Activated T-cell treated with anti-CD3 and anti-CD28 coated beads, Interleukin-2, amount 50 U/mL, for 4 hours (primary cell): Measurements from ENCODE around the gene SYDE1. TPM values are rescaled to one million over a fixed set of nuclear protein-coding genes. Genes with fewer than 3 reads are reported as not detected.

Experiments used
- ATAC-seq, 2 donors: fragments of 200-7000 bp; cut with Tn5 transposase; one replicate each; pipeline ENCODE4 v1.10.0; 2021
- DNase-seq: peaks from one replicate; pipeline ENCODE4 v3.0.0-alpha.2; 2020
- H3K27me3 Mint-ChIP-seq: one replicate; pipeline ENCODE4 v1.8.0; 2021; ENCODE audit warnings: low read depth, mixed read lengths
- H3K36me3 Mint-ChIP-seq: one replicate; pipeline ENCODE4 v1.8.0; 2022; ENCODE audit warnings: mixed read lengths; ENCODE audit not compliant: insufficient read depth
- H3K4me1 Mint-ChIP-seq: one replicate; pipeline ENCODE4 v1.8.0; 2021; ENCODE audit warnings: low read depth, mixed read lengths
- H3K4me3 Mint-ChIP-seq: one replicate; pipeline ENCODE4 v1.8.0; 2021; ENCODE audit warnings: mild to moderate bottlenecking, moderate library complexity, mixed read lengths
- H3K9me3 Mint-ChIP-seq: one replicate; pipeline ENCODE4 v1.8.0; 2021; ENCODE audit warnings: mixed read lengths
- total RNA-seq, 3 donors: library from RNA; stranded (reverse); gene quantifications; one replicate each; pipeline ENCODE4 v1.2.1, GENCODE V29; 2021

The SYDE1 gene
- total RNA-seq, 3 donors from 2014 or later = 0.49 to 0.76 (median 0.63) TPM

DNA sequence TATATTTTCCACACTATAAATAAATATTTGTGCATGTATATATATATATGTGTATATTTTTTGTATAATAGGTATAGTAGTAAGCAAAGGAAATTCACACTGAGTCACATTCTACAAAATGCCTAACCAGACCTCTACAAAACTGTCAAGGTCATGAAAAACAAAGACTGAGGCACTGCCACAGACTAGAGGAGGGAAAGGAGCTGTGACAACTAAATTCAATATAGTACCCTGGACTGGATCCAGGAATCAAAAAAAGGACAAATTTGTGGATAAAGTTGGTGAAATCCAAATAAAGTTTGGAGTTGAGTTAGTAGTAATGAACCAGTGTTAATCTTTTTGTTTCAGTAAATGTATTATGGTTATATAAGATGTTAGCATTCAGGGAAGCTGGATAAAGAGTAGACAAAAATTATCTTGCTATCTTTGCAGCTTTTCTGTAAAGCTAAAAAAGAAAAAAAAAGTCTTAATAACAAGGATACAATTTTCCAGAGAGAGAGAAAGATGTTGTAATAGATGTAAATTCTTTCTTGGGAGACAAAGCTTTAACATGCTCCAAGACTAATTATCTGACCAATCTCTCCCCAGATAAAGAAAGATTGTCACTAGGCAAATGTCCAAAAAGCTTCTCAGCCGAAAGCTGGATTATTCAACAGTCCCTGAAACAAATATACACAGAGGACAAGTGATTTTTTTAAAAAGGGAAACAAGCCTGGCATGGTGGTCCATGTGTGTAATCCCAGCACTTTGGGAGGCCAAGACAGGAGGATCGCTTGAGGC is 19.1 kb downstream of the SYDE1 start:
- peaks cover 34% of the 10 kb centered on the region for H3K4me1 Mint-ChIP-seq
- peaks cover 3% of the 10 kb centered on the region for H3K36me3 Mint-ChIP-seq
- H3K9me3 Mint-ChIP-seq = no peaks in the 10 kb centered on the region
- H3K4me3 Mint-ChIP-seq = no peak overlapping the region
- ATAC-seq (no peak), DNase-seq (no peak)
- H3K27me3 Mint-ChIP-seq = peaks cover 6% of the 10 kb centered on the region

DNA sequence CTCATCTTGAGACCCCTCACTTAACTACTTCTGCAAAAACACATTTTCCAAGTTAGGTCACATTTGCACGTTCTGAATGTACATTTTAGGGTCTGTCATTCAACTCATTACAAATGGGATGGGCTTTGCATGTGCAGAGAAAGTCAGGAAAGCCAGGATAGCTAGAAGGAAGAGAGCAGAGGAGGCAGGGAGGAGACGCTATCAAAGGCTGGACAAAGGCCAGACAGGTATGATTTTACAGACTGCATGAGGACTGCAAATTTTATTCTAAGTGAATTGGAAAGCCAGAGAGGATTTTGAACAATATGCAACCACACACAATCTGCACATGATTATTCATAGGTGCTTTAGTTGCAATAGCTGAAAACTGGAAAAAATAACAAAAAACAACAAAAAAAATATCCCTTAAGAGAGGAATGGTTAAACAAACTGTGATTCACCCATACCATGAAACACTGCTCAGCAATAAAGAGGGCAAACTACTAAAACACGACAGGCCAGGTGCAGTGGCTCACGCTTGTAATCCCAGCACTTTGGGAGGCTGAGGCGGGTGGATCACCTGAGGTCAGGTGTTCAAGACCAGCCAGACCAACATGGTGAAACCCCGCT is 21.1 kb downstream of the SYDE1 start:
- H3K4me3 Mint-ChIP-seq = no peak overlapping the region
- peaks cover 8% of the 10 kb centered on the region for H3K27me3 Mint-ChIP-seq
- no peaks in the 10 kb centered on the region for H3K36me3 Mint-ChIP-seq
- DNase-seq = no peak
- peaks cover 32% of the 10 kb centered on the region for H3K4me1 Mint-ChIP-seq
- H3K9me3 Mint-ChIP-seq = no peaks in the 10 kb centered on the region
- no peak for ATAC-seq

DNA sequence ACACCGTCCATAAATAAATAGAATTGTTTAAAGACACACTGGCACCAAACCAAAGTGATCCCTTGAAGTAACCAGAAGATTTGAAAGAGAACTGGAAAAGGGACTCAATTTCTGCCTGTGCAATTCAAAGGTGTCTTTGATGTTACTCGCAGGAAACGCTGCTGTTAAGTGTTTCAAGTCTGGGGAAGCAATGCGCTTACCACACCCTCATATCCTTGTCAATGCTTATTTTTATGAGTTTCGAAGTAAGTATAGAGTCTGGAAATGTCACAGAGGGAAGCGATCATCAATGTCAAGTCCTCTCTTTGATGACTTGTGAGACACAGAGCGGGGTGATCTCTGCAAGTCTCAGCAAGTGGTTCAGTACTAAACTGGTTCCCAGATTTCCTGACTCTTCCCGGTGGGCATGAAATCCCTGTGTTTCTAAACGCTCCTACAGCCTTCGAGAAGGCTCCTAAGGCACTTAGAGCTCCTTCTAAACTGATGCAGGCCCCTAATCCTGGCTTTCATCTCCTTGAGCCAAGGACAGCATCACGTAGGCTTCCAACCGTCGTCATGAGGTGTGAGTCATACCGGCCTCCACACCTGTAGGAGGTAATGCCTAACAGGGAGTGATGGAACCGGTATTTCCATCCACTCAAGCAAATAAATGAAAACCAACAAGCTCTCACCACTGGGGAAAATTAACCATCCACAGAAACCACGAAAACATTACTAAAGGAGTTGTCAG is 22.8 kb downstream of the SYDE1 start:
- DNase-seq (peak; percentile 56), ATAC-seq (no peak)
- Mint-ChIP-seq H3K4me1 (peaks cover 23% of the 10 kb centered on the region), H3K27me3 (peaks cover 8% of the 10 kb centered on the region), H3K4me3 (peak overlapping the region; percentile 19), H3K9me3 (no peaks in the 10 kb centered on the region), H3K36me3 (no peaks in the 10 kb centered on the region)

DNA sequence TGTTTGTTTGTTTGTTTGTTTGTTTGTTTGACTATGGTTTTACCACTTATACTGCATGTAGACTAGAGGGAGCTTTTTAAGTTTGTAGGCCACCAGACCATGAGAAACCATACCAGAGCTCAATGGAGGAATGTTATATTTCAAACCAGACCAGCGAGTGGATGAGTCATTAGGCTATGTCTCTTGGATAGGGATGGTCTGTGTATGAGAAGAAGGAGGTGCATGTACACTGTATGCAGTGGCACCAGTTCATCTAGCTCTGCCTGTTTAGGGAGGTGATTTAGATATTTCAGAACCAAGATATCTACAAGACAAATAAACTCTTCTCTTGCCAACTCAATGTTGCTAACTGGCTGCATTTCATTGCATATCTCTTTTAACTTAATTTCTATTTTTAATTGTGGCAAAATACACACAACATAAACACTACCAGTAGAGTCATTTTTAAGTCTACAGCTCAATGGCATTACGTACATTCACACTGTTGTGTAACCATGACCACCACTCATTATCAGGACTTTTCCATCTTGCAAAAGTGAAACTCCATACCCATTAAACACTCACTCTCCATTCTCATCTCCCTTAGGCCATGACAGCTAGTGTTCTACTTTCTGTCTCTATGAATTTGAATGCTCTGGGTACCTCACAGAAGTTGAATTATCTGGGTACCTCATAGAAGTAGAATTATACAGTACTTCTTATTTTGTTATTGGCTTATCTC is 29.2 kb downstream of the SYDE1 start:
- DNase-seq (no peak), ATAC-seq (no peak)
- H3K4me3 Mint-ChIP-seq = no peak overlapping the region
- H3K27me3 Mint-ChIP-seq = peaks cover 3% of the 10 kb centered on the region
- no peaks in the 10 kb centered on the region for H3K36me3 Mint-ChIP-seq
- H3K4me1 Mint-ChIP-seq = no peaks in the 10 kb centered on the region
- H3K9me3 Mint-ChIP-seq = peaks cover 10% of the 10 kb centered on the region

DNA sequence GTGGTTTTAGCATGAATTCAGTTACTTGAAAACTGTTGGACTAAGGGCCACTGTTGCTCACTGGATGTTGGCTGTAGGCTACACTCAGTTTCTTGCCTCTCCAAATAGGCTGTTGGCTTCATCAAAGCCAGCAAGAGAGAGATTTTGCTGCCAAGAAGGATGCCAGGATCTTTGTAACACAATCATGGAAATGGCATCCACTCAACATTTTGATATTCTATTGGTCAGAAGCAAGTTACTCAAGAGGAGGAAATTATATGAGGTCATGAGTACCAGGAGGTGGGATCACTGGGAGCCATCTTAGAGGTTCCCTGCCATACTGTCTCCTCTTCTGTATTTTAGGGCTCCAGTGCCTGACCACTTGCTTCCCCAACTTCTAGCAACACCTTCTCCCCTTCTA is 30.6 kb downstream of the SYDE1 start:
- H3K27me3 Mint-ChIP-seq = peaks cover 2% of the 10 kb centered on the region
- H3K4me1 Mint-ChIP-seq = no peaks in the 10 kb centered on the region
- peaks cover 10% of the 10 kb centered on the region for H3K9me3 Mint-ChIP-seq
- DNase-seq (no peak), ATAC-seq (no peak)
- no peaks in the 10 kb centered on the region for H3K36me3 Mint-ChIP-seq
- H3K4me3 Mint-ChIP-seq = no peak overlapping the region

DNA sequence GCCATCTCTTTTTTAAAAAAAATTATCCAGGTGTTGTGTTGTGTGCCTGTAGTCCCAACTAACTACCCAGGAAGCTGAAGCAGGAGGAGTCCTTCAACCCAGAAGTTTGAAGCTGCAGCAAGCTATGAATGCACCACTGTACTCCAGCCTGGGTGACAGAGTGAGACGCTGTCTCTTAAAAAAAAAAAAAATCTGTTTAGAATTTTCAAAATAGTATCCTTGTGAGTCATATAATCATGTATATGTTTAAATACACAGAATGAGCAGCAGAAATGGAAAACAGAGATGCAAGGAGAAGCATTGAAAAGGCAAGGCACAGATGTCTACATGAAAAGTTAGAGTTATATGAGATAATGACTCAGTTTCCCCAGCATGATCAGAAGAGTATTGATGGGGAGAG is 31.2 kb downstream of the SYDE1 start:
- ATAC-seq = no peak
- H3K4me1 Mint-ChIP-seq = no peaks in the 10 kb centered on the region
- peaks cover 2% of the 10 kb centered on the region for H3K27me3 Mint-ChIP-seq
- DNase-seq = no peak
- no peaks in the 10 kb centered on the region for H3K36me3 Mint-ChIP-seq
- no peak overlapping the region for H3K4me3 Mint-ChIP-seq
- peaks cover 10% of the 10 kb centered on the region for H3K9me3 Mint-ChIP-seq

DNA sequence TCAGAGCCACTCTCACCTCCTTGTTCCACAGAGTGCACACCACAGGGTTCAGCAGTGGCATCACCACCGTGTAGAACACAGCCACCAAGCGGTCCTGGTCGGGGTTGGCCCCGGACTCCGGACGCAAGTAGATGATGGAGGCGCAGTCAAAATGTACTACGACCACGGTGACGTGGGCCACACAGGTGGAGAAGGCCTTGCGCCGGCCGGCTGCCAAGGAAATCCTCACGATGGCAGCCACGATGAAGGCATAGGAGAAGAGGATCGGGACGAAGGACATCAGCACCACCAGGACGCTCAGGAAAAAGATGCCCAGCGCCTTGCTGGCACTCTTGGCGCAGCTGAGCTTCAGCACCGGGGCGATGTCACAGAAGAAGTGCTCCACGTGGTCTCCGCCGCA is 33.9 kb downstream of the SYDE1 start:
- ATAC-seq = no peak
- Mint-ChIP-seq H3K36me3 (no peaks in the 10 kb centered on the region), H3K9me3 (peaks cover 10% of the 10 kb centered on the region), H3K4me1 (no peaks in the 10 kb centered on the region), H3K27me3 (peaks cover 2% of the 10 kb centered on the region), H3K4me3 (no peak overlapping the region)
- no peak for DNase-seq

DNA sequence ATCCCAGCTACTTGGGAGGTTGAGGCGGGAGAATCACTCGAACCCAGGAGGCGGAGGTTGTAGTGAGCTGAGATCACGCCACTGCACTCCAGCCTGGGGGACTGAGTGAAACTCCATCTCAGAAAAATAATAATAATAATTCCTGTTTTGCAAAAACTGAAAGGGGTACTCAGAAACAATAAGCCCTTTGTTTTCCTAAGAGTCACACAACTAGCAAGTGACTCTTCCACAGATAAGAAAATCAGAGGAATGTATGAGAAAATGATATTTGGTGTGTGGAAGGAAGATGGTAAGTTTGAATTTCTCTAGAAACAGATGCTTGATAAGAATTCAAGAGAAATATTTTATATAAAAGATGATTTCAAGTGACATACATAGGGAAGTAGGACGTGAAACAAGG is 35.1 kb downstream of the SYDE1 start:
- Mint-ChIP-seq H3K27me3 (peaks cover 2% of the 10 kb centered on the region), H3K36me3 (no peaks in the 10 kb centered on the region), H3K4me1 (no peaks in the 10 kb centered on the region), H3K4me3 (no peak overlapping the region), H3K9me3 (peaks cover 10% of the 10 kb centered on the region)
- DNase-seq (no peak), ATAC-seq (no peak)

DNA sequence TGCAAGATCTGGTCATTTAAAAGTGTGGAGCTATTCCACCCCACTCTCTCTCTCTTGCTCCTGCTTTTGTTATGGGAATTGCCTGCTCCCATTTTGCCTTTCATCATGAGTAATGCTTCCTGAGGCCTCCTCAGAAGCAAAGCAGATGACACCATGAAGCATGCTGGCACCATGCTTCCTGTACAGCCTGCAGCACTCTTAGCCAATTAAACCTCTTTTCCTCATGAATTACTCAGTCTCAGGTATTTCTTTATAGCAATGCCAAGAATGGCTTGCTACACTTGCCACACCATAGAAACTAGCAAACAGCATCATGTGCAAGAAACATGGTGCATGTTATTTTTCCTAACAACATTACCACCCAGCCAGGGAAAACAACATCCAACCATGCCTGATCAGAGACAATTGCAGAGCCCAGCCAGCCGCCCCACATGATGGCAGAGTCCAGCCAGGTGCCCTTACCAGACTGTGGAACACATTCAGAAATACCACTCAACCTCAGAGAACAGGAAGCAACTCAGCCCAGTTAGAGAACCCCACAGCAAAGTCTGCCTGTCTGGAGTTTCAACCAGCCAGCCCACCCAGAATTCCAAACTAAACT is 36.9 kb downstream of the SYDE1 start:
- Mint-ChIP-seq H3K4me3 (no peak overlapping the region), H3K36me3 (no peaks in the 10 kb centered on the region), H3K4me1 (peaks cover 2% of the 10 kb centered on the region), H3K9me3 (peaks cover 4% of the 10 kb centered on the region), H3K27me3 (peaks cover 2% of the 10 kb centered on the region)
- ATAC-seq (no peak), DNase-seq (no peak)

DNA sequence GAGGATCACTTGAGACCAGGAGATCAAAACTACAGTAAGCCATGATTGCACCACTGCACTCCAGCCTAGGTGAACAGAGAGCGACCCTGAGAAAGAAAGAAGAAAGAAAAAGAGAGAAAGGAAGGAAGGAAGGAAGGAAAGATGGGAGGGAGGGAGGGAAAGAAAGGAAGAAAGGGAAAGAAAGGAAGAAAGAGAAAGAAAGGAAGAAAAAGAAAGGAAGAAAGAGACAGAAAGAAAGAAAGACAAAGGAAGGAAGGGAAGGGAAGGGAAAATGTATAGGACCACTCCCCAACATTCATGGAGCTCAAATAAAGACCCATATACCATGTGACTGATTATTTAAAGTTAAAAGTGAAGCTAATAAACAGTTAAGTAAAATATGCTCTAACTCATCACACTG is 39.9 kb downstream of the SYDE1 start:
- no peaks in the 10 kb centered on the region for H3K9me3 Mint-ChIP-seq
- H3K4me3 Mint-ChIP-seq = no peak overlapping the region
- DNase-seq = no peak
- H3K4me1 Mint-ChIP-seq = peaks cover 4% of the 10 kb centered on the region
- H3K27me3 Mint-ChIP-seq = peaks cover 4% of the 10 kb centered on the region
- H3K36me3 Mint-ChIP-seq = no peaks in the 10 kb centered on the region
- ATAC-seq = no peak

DNA sequence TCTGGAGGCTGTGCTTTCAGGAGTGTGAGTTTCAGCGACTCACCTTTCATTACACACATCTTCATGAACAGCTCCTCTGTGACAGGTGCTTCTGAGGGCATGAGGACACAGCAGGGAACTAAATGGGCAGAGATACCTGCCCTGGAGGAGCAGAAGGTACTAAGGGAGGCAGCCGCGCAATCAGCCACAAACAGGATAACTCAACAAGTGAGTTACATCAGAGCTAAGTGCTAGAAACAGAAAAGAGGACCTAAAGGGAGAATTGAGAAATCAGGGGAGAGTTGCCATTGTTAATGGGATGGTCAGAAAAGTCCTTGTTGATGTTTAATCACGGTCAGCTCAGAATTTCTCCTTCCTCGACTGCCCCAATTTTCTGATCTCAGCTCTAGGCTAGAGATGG is 42.5 kb downstream of the SYDE1 start:
- peaks cover 4% of the 10 kb centered on the region for H3K4me1 Mint-ChIP-seq
- peaks cover 22% of the 10 kb centered on the region for H3K27me3 Mint-ChIP-seq
- H3K9me3 Mint-ChIP-seq = peaks cover 3% of the 10 kb centered on the region
- no peaks in the 10 kb centered on the region for H3K36me3 Mint-ChIP-seq
- ATAC-seq (no peak), DNase-seq (no peak)
- H3K4me3 Mint-ChIP-seq = no peak overlapping the region

DNA sequence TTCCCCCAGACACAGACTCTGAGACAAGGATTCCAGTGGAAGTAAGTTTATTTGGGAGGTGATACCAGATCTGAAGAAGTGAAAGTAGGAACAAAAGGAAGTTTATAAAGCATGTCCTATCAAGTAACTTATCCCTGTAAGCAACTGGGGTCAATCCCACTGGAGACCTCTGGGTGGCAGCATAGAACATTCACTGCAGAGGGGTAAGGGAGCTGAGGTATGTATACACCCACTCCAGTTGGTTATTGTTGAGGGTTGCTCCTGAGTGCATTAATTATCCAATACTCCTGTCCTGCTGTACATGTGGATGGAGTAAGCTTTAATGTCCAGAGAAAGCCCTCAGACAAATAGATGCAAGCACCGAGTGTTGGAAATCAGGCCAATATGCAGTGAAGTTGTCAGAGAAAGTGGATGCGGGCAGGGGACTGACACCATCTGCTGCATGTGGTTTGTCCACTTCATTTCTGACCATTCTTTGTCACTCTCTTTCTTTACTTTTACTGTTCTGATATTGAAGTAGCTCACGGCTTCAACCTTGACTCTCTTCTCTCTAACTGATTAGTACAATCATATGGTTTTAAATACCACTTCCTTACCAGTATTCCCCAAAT is 46.9 kb downstream of the SYDE1 start:
- DNase-seq (no peak), ATAC-seq (peak in 1 of 2 donors; percentile 46)
- Mint-ChIP-seq H3K4me1 (peaks cover 2% of the 10 kb centered on the region), H3K27me3 (peaks cover 25% of the 10 kb centered on the region), H3K36me3 (no peaks in the 10 kb centered on the region), H3K9me3 (peaks cover 3% of the 10 kb centered on the region), H3K4me3 (no peak overlapping the region)

DNA sequence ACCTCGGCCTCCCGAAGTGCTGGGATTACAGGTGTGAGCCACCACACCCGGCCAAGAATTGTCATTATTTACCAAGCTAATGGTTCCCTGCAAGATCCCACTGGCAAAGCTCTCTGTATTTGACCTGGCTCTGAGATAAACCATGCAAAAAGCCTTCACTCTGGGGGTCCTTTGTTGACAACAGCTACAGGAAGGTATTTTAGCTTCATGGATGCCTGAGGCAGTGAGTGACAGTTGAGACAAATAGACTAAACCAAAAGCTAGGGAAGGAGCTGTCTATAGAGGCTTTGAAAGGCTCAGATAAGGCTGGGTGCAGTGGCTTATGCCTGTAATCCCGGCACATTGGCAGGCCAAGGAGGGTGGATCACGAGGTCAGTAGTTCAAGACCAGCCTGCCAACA is 48.1 kb downstream of the SYDE1 start:
- Mint-ChIP-seq H3K27me3 (peaks cover 25% of the 10 kb centered on the region), H3K4me3 (no peak overlapping the region), H3K9me3 (peaks cover 3% of the 10 kb centered on the region), H3K4me1 (peaks cover 2% of the 10 kb centered on the region), H3K36me3 (no peaks in the 10 kb centered on the region)
- ATAC-seq (no peak), DNase-seq (no peak)

DNA sequence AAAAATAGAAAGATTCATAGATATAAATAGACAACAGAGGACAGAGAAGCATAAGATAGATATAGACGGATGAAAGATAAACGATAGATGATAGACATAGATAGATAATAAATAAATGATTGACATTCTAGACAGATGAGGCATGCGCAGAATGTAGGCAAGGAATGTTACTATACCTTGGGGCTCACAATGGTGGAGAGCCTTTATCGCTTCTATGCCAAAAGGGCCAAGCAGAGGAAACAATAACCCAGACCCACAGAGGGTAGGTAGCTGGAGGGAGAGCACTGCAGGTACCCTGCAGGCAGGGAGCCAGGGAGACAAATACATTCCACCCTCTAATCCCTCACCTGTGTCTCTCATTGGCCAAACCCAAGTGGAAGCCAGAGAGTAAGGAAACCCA is 49.2 kb downstream of the SYDE1 start:
- DNase-seq = no peak
- H3K9me3 Mint-ChIP-seq = peaks cover 3% of the 10 kb centered on the region
- H3K4me3 Mint-ChIP-seq = no peak overlapping the region
- H3K36me3 Mint-ChIP-seq = no peaks in the 10 kb centered on the region
- peaks cover 21% of the 10 kb centered on the region for H3K27me3 Mint-ChIP-seq
- ATAC-seq = no peak
- H3K4me1 Mint-ChIP-seq = no peaks in the 10 kb centered on the region
